ENCODE data around the gene LRCH4. TPM values are rescaled to one million over a fixed set of nuclear protein-coding genes. Genes with fewer than 3 reads are reported as not detected.

The LRCH4 gene, protein sequence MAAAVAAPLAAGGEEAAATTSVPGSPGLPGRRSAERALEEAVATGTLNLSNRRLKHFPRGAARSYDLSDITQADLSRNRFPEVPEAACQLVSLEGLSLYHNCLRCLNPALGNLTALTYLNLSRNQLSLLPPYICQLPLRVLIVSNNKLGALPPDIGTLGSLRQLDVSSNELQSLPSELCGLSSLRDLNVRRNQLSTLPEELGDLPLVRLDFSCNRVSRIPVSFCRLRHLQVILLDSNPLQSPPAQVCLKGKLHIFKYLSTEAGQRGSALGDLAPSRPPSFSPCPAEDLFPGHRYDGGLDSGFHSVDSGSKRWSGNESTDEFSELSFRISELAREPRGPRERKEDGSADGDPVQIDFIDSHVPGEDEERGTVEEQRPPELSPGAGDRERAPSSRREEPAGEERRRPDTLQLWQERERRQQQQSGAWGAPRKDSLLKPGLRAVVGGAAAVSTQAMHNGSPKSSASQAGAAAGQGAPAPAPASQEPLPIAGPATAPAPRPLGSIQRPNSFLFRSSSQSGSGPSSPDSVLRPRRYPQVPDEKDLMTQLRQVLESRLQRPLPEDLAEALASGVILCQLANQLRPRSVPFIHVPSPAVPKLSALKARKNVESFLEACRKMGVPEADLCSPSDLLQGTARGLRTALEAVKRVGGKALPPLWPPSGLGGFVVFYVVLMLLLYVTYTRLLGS
- 5.3 and 7.3 TPM in 2 replicates for total RNA-seq

DNA sequence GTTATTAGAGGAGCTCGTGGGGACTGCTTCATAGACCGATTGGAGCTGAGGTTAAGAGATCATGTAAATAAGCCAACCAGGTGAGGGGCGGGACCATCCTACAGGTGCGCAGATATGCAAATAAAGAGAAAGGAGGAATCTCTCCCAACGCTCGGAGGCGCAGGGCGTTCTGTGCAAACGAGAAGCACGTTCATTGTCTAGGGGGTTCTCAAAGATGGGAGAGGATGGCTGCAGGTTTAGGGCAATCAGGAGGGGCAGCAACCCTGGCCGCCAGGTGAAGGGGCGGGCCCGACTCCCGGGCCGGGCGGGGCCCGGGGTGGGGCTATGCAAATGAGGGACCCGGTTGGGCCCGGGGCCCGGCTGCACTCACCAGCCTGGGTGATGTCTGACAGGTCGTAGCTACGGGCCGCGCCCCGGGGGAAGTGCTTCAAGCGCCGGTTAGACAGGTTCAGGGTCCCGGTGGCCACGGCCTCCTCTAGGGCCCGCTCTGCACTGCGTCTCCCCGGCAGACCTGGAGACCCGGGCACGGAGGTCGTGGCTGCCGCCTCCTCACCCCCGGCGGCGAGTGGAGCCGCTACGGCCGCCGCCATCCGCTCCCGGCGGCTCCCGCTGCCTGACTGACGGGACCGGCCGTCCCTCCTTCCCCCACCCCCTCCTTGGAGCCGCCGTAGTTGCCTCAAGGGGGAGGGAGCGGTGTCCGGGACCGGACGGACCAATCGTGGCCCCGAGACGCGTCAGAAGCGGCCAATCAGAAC is at the start of gene LRCH4:
Gene LRCH4 (minus strand): TSS at position 619 of the 755 bp plus-strand sequence. CDS start 29 bp downstream, at position 590.

GRCh38 chr7:100611983-100612729 is 26.2 kb upstream of the LRCH4 start, which contains the start of gene MOSPD3:
Gene MOSPD3, plus strand, starts transcription at chr7:100612540. Its CDS starts 252 bp downstream, at chr7:100612792.

DNA sequence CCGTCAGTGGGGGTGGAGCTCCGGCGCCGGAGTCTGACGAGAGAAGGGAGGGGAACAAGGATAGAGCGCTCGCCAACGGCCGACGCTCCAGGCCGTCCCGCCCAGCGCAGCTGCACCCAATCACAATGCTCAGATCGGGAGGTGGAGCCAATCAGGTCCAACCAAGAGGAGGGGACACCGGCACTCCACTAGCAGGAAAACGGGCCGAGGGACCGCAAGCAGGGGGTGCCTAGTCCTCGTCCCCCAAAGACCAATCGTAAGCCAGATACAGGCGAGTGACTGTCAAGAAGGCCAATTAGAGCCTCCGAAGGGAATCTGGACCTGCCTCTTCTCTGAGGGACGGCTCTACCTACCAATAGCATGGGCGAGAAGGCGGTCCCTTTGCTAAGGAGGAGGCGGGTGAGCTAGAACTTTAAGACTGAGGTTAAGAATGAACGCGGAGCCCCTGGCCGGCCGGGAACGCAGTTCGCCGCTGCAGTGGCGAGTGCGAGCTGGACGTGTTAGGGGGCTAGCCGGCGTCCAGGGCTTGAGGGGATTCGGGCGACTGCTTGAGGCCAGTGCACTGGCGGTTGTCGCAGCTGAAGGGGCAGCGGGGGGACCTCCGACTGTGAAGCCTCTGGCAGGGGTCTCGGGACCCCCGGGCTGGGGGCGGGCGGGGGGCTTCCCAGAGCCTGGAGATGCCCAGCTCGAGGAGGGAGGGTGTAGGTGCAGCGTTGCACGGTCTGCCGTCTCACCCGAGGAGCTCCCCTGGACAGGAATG is 517 bp upstream of the LRCH4 start, which contains the start of gene FBXO24:
Gene FBXO24 (plus strand): TSS at position 63 of the 760 bp plus-strand sequence. CDS start 298 bp downstream, at position 361.

DNA sequence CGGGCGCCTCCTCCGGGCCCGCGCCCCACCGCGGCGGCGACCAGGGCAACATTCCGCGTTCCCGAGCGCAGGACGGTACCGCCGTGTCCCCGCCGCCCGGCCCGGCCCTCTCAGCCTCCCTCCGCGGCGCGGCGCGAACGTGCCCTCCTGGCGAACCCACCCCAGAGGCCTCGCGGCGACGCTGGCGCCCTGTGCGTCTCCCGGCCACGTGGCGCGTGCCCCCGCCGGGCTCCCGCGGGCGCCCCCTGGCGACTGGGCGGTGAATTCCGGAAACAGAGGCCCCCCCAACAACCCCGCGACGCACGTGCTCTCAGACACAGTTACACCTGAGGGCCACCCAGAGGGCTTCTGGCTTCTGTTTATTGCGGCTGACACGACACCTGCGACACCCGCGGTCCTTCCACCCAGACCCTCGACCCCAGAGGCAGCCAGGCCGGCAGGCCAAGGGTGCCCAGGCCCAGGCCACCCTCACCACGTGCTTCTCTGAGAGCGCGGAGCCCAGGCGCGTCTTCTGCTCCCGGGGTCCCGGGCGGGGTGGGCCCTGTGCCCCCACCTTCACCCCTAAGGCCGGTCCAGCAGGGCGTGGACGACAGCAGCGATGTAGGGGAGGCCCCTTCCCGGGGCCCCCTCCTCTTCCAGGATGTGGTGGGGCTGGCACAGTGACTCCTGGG is 12.1 kb downstream of the LRCH4 start, which contains the start of gene SAP25:
Gene SAP25 (minus strand): TSS at position 210 of the 671 bp plus-strand sequence. CDS start 158 bp downstream, at position 52.

GRCh38 chr7:100538654-100539435 is 47.1 kb downstream of the LRCH4 start, which contains the start of gene AGFG2:
Gene AGFG2, plus strand, starts transcription at chr7:100539203. Its CDS starts 144 bp downstream, at chr7:100539347.

Other genes with a start within 250 kb of the LRCH4 start
- gene PILRB, start 228.0 kb downstream of the LRCH4 start, total RNA-seq, result 3.7 and 6.6 TPM in 2 replicates
- gene PILRA, start 212.6 kb downstream of the LRCH4 start, total RNA-seq, result 0.18 and 0.28 TPM in 2 replicates
- gene ZCWPW1, start 157.4 kb downstream of the LRCH4 start, total RNA-seq, result 1.6 and 2.8 TPM in 2 replicates
- gene MEPCE, start 156.3 kb downstream of the LRCH4 start, total RNA-seq, result 21.6 and 28.8 TPM in 2 replicates
- 9.7 and 13.7 TPM in 2 replicates for gene PPP1R35, start 149.6 kb downstream of the LRCH4 start, total RNA-seq
- gene SPACDR, start 121.9 kb downstream of the LRCH4 start, total RNA-seq, result 0.14 and 0.28 TPM in 2 replicates
- 12.1 and 15.0 TPM in 2 replicates for gene TSC22D4, start 106.9 kb downstream of the LRCH4 start, total RNA-seq
- gene NYAP1, start 102.2 kb downstream of the LRCH4 start, total RNA-seq, result 0.14 and 0.74 TPM in 2 replicates
- gene AGFG2, start 46.9 kb downstream of the LRCH4 start, total RNA-seq, result 2.4 and 3.0 TPM in 2 replicates
- not detected in 2 replicates for gene SAP25, start 12.2 kb downstream of the LRCH4 start, total RNA-seq
- gene FBXO24, start 199 bp upstream of the LRCH4 start, total RNA-seq, result 0.28 and 0.37 TPM in 2 replicates
- 55.9 and 59.2 TPM in 2 replicates for gene PCOLCE, start 16.2 kb upstream of the LRCH4 start, total RNA-seq
- 4.1 and 4.4 TPM in 2 replicates for gene MOSPD3, start 26.4 kb upstream of the LRCH4 start, total RNA-seq
- 0.14 and 0.37 TPM in 2 replicates for gene TFR2, start 55.4 kb upstream of the LRCH4 start, total RNA-seq
- gene ACTL6B, start 70.3 kb upstream of the LRCH4 start, total RNA-seq, result not detected in 2 replicates
- 59.2 and 67.9 TPM in 2 replicates for gene GNB2, start 87.6 kb upstream of the LRCH4 start, total RNA-seq
- gene GIGYF1, start 108.1 kb upstream of the LRCH4 start, total RNA-seq, result 11.9 and 14.9 TPM in 2 replicates
- gene POP7, start 120.0 kb upstream of the LRCH4 start, total RNA-seq, result 27.6 and 31.5 TPM in 2 replicates
- not detected in 2 replicates for gene EPO, start 134.3 kb upstream of the LRCH4 start, total RNA-seq
- gene ZAN, start 147.5 kb upstream of the LRCH4 start, total RNA-seq, result not detected in 2 replicates
- 38.6 and 45.7 TPM in 2 replicates for gene EPHB4, start 241.4 kb upstream of the LRCH4 start, total RNA-seq

Measured in smooth muscle cell of bladder (primary cell).